ENCODE data around the gene TMEM131.

The TMEM131 gene

DNA sequence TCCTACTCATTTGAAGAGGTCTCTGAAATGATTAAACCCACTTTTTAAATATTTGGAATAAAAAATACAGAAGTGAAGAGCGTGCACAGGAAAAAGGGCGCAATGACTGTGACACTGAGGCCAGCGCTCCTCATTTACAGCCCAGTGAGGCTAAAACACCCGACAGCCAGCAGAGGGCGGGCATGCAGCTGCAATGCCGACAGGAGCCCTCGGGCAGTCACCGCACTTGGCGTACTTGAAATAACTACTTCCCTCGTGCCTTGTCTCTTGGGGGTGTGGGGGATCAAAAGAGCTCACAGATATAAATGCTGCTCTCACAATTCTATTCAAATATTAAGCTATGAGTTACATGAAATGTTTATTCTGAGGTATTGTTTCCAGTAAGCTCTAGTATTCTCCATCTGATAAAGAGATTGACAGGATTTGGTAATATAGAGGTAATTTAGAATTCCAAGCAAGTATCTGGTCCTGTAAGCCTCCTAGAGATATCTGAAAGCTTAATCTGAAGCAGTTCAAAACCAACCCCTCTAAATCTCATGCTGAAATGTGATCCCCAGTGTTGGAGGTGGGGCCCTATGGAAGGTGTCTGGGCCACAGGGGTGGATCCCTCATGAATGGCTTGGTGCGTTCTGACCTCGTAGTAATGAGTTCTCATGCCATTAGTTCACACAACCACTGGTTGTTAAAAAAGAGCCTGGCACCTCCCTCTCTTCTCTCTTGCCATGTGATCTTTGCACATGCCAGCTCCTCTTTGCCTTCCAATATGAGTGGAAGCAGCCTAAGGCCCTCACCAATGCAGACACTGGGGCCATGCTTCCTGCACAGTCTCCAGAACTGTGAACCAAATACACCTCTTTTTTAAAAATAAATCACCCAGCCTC lies 188.8 kb downstream of the TMEM131 start:
- Histone ChIP-seq H3K36me3 (replicated peaks; ENCODE audit: low read depth, low read length) (peaks cover 70% of the 10 kb centered on the region), H3K27ac (ENCODE audit: low read length) (no peak overlapping the region), H2AFZ (ENCODE audit: low read depth, low read length) (no peak overlapping the region), H3K27me3 (ENCODE audit: low read depth, low read length) (no peaks in the 10 kb centered on the region), H3K4me3 (ENCODE audit: low read length) (no peak overlapping the region), H3K9ac (ENCODE audit: low read length) (no peak overlapping the region; the same call in 1 of the 2 replicates), H3K4me1 (ENCODE audit: low read length) (peaks cover 8% of the 10 kb centered on the region), H4K20me1 (ENCODE audit: insufficient read depth, low read length) (peaks cover 7% of the 10 kb centered on the region; the same call in 1 of the 2 replicates), H3K4me2 (ENCODE audit: low read length) (peak overlapping the region; percentile 33; the same call in 1 of the 2 replicates), H3K9me3 (ENCODE audit: insufficient read depth, low read length) (no peaks in the 10 kb centered on the region), H3K79me2 (ENCODE audit: low read length) (no peaks in the 10 kb centered on the region)
- TF ChIP-seq CTCF (IDR thresholded peaks at IDR 0.05; ENCODE audit: low read depth, low read length) (peak; percentile 89), EZH2phosphoT487 (IDR thresholded peaks at IDR 0.05; ENCODE audit: low read depth) (no peak)

DNA sequence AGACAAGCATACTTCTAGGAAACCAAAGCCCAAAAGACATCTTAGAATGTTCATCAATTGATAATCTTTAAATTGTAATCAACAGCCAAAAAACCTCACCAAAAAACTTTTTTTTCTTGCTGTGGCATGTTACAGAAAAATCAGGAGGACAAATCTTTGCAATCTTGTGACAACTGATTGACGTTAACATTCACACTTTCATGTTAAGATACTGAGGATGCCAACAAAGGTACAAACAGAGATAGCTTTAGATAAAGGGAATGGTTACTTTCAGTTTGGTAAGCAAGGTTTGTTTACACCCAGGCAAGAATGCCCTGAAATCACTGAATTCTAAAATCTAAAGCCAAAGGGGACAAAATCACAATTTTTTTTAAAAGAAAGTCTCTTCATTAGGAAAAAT lies 190.0 kb downstream of the TMEM131 start:
- H3K27me3 ChIP-seq (ENCODE audit: low read depth, low read length): no peaks in the 10 kb centered on the region
- H2AFZ ChIP-seq (ENCODE audit: low read depth, low read length): no peak overlapping the region
- no peak overlapping the region for H3K27ac ChIP-seq (ENCODE audit: low read length)
- no peaks in the 10 kb centered on the region for H3K79me2 ChIP-seq (ENCODE audit: low read length)
- no peak overlapping the region for H3K9ac ChIP-seq (ENCODE audit: low read length)
- H3K4me2 ChIP-seq (ENCODE audit: low read length): no peak overlapping the region
- H4K20me1 ChIP-seq (ENCODE audit: insufficient read depth, low read length): peaks cover 7% of the 10 kb centered on the region; the same call in 1 of the 2 replicates
- TF ChIP-seq EZH2phosphoT487 (IDR thresholded peaks at IDR 0.05; ENCODE audit: low read depth) (no peak), CTCF (IDR thresholded peaks at IDR 0.05; ENCODE audit: low read depth, low read length) (no peak)
- no peak overlapping the region for H3K4me3 ChIP-seq (ENCODE audit: low read length)
- H3K9me3 ChIP-seq (ENCODE audit: insufficient read depth, low read length): no peaks in the 10 kb centered on the region
- H3K36me3 ChIP-seq (replicated peaks; ENCODE audit: low read depth, low read length): peaks cover 68% of the 10 kb centered on the region
- H3K4me1 ChIP-seq (ENCODE audit: low read length): peaks cover 8% of the 10 kb centered on the region

DNA sequence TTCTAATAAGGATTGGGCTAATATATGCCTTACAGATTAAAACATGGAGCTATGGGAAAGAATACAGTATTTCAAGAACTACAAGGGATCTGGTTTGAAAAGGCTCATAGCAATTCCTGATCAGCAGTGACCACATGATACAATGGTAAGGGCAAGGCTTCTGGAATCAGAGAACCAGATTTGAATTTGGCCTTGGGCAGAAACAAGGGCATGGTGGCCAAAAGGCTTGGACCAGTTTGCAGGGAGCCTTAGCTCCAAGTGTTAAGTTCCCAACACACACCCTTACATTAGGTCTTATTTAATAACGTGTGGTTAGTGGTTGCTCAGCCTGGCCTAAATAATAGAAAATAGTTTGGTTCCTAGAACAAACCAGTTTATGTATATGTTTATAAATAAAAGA lies 194.7 kb downstream of the TMEM131 start:
- H3K9me3 ChIP-seq (ENCODE audit: insufficient read depth, low read length): no peaks in the 10 kb centered on the region
- H3K27ac ChIP-seq (ENCODE audit: low read length): no peak overlapping the region
- no peak overlapping the region for H2AFZ ChIP-seq (ENCODE audit: low read depth, low read length)
- no peak overlapping the region for H3K4me2 ChIP-seq (ENCODE audit: low read length)
- H3K4me3 ChIP-seq (ENCODE audit: low read length): no peak overlapping the region
- no peaks in the 10 kb centered on the region for H3K79me2 ChIP-seq (ENCODE audit: low read length)
- H4K20me1 ChIP-seq (ENCODE audit: insufficient read depth, low read length): no peaks in the 10 kb centered on the region
- H3K4me1 ChIP-seq (ENCODE audit: low read length): no peaks in the 10 kb centered on the region
- H3K27me3 ChIP-seq (ENCODE audit: low read depth, low read length): no peaks in the 10 kb centered on the region
- H3K9ac ChIP-seq (ENCODE audit: low read length): no peak overlapping the region
- H3K36me3 ChIP-seq (replicated peaks; ENCODE audit: low read depth, low read length): peaks cover 70% of the 10 kb centered on the region
- TF ChIP-seq EZH2phosphoT487 (IDR thresholded peaks at IDR 0.05; ENCODE audit: low read depth) (no peak), CTCF (IDR thresholded peaks at IDR 0.05; ENCODE audit: low read depth, low read length) (no peak)

GRCh38 chr2:97798416-97798815 lies 197.3 kb downstream of the TMEM131 start:
- no peak for TF ChIP-seq CTCF (IDR thresholded peaks at IDR 0.05; ENCODE audit: low read depth, low read length)
- no peak for TF ChIP-seq EZH2phosphoT487 (IDR thresholded peaks at IDR 0.05; ENCODE audit: low read depth)
- H3K9me3 ChIP-seq (ENCODE audit: insufficient read depth, low read length): no peaks in the 10 kb centered on the region
- peaks cover 56% of the 10 kb centered on the region for H3K36me3 ChIP-seq (replicated peaks; ENCODE audit: low read depth, low read length)
- no peaks in the 10 kb centered on the region for H3K4me1 ChIP-seq (ENCODE audit: low read length)
- H2AFZ ChIP-seq (ENCODE audit: low read depth, low read length): no peak overlapping the region
- no peaks in the 10 kb centered on the region for H3K27me3 ChIP-seq (ENCODE audit: low read depth, low read length)
- no peak overlapping the region for H3K9ac ChIP-seq (ENCODE audit: low read length)
- H3K4me3 ChIP-seq (ENCODE audit: low read length): no peak overlapping the region
- H3K4me2 ChIP-seq (ENCODE audit: low read length): no peak overlapping the region
- H3K27ac ChIP-seq (ENCODE audit: low read length): no peak overlapping the region
- H4K20me1 ChIP-seq (ENCODE audit: insufficient read depth, low read length): no peaks in the 10 kb centered on the region
- no peaks in the 10 kb centered on the region for H3K79me2 ChIP-seq (ENCODE audit: low read length)

Measured in OCI-LY3 (cell line).